HEK293 (cell line): ENCODE results near the gene FILIP1.

Experiments
- CTCF ChIP-seq: fragments of 450-650 bp; formaldehyde crosslinking; IDR thresholded peaks from 2 replicates; pipeline ENCODE4 v1.5.1; 2016; ENCODE audit warnings: missing biosample characterization, missing genetic modification characterization
- SCRT1 ChIP-seq: fragments of 450-650 bp; formaldehyde crosslinking; IDR thresholded peaks from 2 replicates; pipeline ENCODE4 v1.5.1; 2016; ENCODE audit warnings: missing biosample characterization, missing genetic modification characterization, borderline replicate concordance
- SETDB1 ChIP-seq: IDR thresholded peaks from one replicate; pipeline ENCODE4 v1.6.1; 2017; ENCODE audit warnings: mild to moderate bottlenecking, low read length, moderate library complexity, mixed read lengths; ENCODE audit not compliant: insufficient read length
- SP2 ChIP-seq: fragments of 450-650 bp; formaldehyde crosslinking; IDR thresholded peaks from 2 replicates; pipeline ENCODE4 v1.5.1; 2016; ENCODE audit warnings: missing biosample characterization, missing genetic modification characterization
- ZBTB17 ChIP-seq: fragments of 450-650 bp; formaldehyde crosslinking; IDR thresholded peaks from 2 replicates; pipeline ENCODE4 v1.5.1; 2016; ENCODE audit warnings: missing biosample characterization, missing genetic modification characterization
- ZBTB7A ChIP-seq: fragments of 450-650 bp; formaldehyde crosslinking; IDR thresholded peaks from 2 replicates; pipeline ENCODE4 v1.5.1; 2016; ENCODE audit warnings: low read depth, missing biosample characterization, missing genetic modification characterization
- ZFP41 ChIP-seq: fragments of 450-650 bp; formaldehyde crosslinking; IDR thresholded peaks from 2 replicates; pipeline ENCODE4 v1.5.1; 2016; ENCODE audit warnings: missing biosample characterization, missing genetic modification characterization, borderline replicate concordance
- ZNF398 ChIP-seq: fragments of 450-650 bp; formaldehyde crosslinking; IDR thresholded peaks from 2 replicates; pipeline ENCODE4 v1.5.1; 2017; ENCODE audit warnings: missing biosample characterization, missing genetic modification characterization
- ZNF416 ChIP-seq: fragments of 450-650 bp; formaldehyde crosslinking; IDR thresholded peaks from 2 replicates; pipeline ENCODE4 v1.5.1; 2016; ENCODE audit warnings: missing biosample characterization, missing genetic modification characterization
- ZNF768 ChIP-seq: fragments of 450-650 bp; formaldehyde crosslinking; IDR thresholded peaks from 2 replicates; pipeline ENCODE4 v1.5.1; 2018; ENCODE audit warnings: missing biosample characterization, mild to moderate bottlenecking, missing genetic modification characterization
- ZNF792 ChIP-seq: fragments of 450-650 bp; formaldehyde crosslinking; IDR thresholded peaks from 2 replicates; pipeline ENCODE4 v1.5.1; 2016; ENCODE audit warnings: missing biosample characterization, missing genetic modification characterization

- TF ChIP-seq ZFP41 (tag by site-specific recombination) (no peak), CTCF (tag by site-specific recombination) (no peak), ZNF768 (tag by site-specific recombination) (no peak), ZBTB7A (no peak), SCRT1 (tag by site-specific recombination) (no peak), ZNF398 (tag by site-specific recombination) (no peak), ZBTB17 (tag by site-specific recombination) (no peak), ZNF416 (tag by site-specific recombination) (no peak), ZNF792 (tag by site-specific recombination) (no peak), SP2 (tag by site-specific recombination) (no peak), SETDB1 (no peak)
These were observed 177.6 kb downstream of the FILIP1 start for GRCh38 chr6:75315978-75316377.
